Measurements from ENCODE around the gene SCNN1A. TPM values are rescaled to one million over a fixed set of nuclear protein-coding genes. Genes with fewer than 3 reads are reported as not detected.

The SCNN1A gene
- total RNA-seq, 1 experiment from 2014 or later, result 118 TPM

- Histone ChIP-seq H3K9ac (ENCODE audit: low read length) (peak overlapping the region; percentile 93), H3K4me3 (replicated peaks in 1 of 2; ENCODE audit: low read depth in 1 of 2, low read length in 2 of 2) (peak overlapping the region; percentile 77 to 87), H3K4me1 (ENCODE audit: control insufficient read depth in 1 of 2, insufficient read depth in 2 of 2, low read length in 2 of 2) (peaks cover 19 to 40% of the 10 kb centered on the region in 2 experiments), H3K4me2 (ENCODE audit: low read length) (peak overlapping the region; percentile 86), H3K36me3 (ENCODE audit: control insufficient read depth in 1 of 2, insufficient read depth in 2 of 2, low read length in 2 of 2) (peaks cover 15 to 31% of the 10 kb centered on the region in 2 experiments; a peak in 3 of 4 replicates), H3K9me3 (ENCODE audit: control insufficient read depth in 1 of 2, insufficient read depth in 1 of 2, low read depth in 1 of 2, low read length in 2 of 2) (no peaks in the 10 kb centered on the region), H4K20me1 (ENCODE audit: insufficient read depth) (no peaks in the 10 kb centered on the region), H3K27ac (ENCODE audit: low read depth, low read length) (peak overlapping the region; percentile 99), H3K79me2 (ENCODE audit: insufficient read depth, low read length) (peaks cover 56% of the 10 kb centered on the region), H2AFZ (ENCODE audit: low read depth, low read length, poor library complexity, severe bottlenecking) (no peak overlapping the region), H3K27me3 (ENCODE audit: insufficient read depth, low read length) (no peaks in the 10 kb centered on the region), H3K9me2 (ENCODE audit: insufficient read depth) (no peaks in the 10 kb centered on the region)
- no peak for DNase-seq (ENCODE audit: low read depth, low spot score)
- ChIA-PET POLR2A (interaction anchor here (0.9 to 1.0 kb wide), 4 partner anchors 8 to 86 kb away, joined by 3 to 6 read pairs (median 4); partner anchors contain the start of gene VAMP1), CTCF (no interaction called here), RAD21 (ENCODE audit: low non-redundant PET in 1 of 2, low total read pairs in 2 of 2, uncharacterized antibody in 2 of 2, unreplicated experiment in 2 of 2) (interaction anchor here (0.5 to 1.0 kb wide), 2 partner anchors 39 to 101 kb away, joined by 3 to 5 read pairs; no protein-coding TSS in a partner anchor)
- intact Hi-C loops (cut with micrococcal nuclease), result loop anchor here (1.0 kb wide), 1 partner anchor 48 kb away; no protein-coding TSS in a partner anchor
- ATAC-seq, result peak; percentile 37
- TF ChIP-seq SRF (IDR thresholded peaks at IDR 0.05; ENCODE audit: low read depth) (no peak), FOSL1 (IDR thresholded peaks at IDR 0.05; ENCODE audit: low read depth) (no peak), RAD21 (IDR thresholded peaks at IDR 0.05; ENCODE audit: low read depth) (no peak), CEBPB (IDR thresholded peaks at IDR 0.05; ENCODE audit: low read depth) (no peak), ZBTB33 (IDR thresholded peaks at IDR 0.05; ENCODE audit: extremely low read depth, insufficient replicate concordance, low read length) (no peak), MAX (IDR thresholded peaks at IDR 0.05) (no peak), REST (IDR thresholded peaks at IDR 0.05; ENCODE audit: low read depth) (no peak)
- TSS peak; percentile 28 for BruUV-seq (replicated peaks)
Measured at GRCh38 chr12:6384499-6385436, 9.4 kb upstream of the SCNN1A start.
